ENCODE measurements around the gene ERVH48-1.
"Not testable (repeated sequence)": the region's sequence is repeated elsewhere in the genome, so short reads cannot be mapped to it uniquely, and the experiment has no call there.

The ERVH48-1 gene

DNA sequence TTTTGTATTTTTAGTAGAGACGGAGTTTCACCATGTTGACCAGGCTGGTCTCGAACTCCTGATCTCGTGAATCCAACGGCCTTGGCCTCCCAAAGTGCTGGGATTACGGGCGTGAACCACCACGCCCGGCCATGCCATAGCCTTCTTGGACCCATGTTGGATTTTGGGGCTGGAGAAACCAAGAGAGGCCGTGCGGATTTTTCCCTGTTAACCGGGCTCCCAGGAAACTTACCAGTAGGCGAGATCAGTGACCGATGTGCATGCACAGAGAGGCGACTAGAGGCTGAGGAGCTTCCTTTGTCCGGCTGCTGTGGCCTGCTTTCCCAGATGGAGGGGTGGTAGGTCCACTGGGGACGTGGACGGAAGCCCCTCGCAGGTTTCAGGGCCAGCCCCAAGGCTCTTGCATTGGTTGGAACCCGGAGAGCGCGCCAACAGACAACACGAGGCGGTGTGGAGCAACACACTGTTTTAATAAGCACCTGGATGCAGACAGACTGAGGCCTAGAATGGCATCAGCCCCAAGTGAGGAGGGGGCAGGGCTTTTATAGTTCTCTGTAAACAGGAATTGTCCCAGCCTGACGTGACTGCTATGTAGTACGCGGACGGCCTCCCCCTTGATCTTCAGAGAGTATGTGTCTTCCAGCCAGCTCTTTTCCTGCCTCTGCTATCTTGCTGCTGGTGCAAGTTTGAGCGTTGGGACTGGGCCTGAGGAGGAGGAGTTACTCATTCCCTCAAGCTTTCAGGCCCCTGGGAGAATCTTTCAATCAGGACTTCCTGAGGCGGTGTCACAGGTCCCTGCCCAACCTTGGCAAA, at the start of gene ERVH48-1:
Gene ERVH48-1, minus strand, starts transcription at position 517 of the 813 bp plus-strand sequence. CDS start 6,624 bp downstream, outside the sequence.
- DNase-seq (ENCODE audit: low spot score): no peak

DNA sequence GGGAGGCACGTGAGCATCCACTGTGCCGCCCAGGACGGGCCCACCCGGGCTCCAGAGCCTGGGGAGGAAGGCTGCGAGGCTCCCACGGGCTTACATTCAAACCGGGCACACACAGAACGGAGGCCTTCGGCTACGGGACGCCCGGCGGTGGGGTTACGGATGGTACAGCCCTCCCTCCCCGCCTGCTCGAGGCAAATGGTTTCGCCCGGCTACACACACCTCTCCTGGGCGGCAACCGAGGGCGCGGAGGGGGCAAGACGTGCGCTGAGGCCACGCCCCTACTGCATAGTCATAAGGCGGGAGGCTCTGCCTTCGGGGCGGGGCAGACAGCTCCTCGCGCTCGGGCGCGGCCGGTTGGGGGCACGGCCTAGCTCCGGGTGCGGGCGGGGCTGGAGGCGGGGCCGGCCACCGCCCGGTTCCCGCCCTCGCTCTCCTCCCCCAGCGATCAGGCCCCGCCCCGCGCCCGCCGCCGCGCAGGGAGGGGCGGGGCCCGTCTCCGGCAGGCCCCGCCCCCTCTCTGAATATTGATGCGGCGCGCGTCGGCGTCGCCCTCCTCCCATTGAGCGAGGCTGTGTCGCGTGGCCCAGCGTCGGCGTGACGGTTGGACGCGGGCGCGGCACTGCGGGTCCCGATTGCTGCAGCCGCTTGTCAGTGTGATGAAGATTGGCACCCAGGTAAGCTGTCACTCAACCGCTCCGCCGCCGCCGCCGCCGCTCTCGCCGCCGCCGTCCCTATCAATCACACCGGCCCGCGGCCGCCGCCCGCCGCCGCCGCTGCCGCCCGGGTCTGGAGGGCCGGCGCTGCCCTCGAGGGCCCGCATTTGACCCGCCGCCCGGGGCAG, 48.8 kb upstream of the ERVH48-1 start, which contains the start of gene PKNOX1:
Gene PKNOX1, plus strand, starts transcription at position 572 of the 841 bp plus-strand sequence. CDS start 29,820 bp downstream, outside the sequence.
- DNase-seq (ENCODE audit: low spot score): peak; percentile 99

- DNase-seq (ENCODE audit: low spot score): no peak
Measured at GRCh38 chr21:42973309-42973990, 48.0 kb upstream of the ERVH48-1 start.

DNA sequence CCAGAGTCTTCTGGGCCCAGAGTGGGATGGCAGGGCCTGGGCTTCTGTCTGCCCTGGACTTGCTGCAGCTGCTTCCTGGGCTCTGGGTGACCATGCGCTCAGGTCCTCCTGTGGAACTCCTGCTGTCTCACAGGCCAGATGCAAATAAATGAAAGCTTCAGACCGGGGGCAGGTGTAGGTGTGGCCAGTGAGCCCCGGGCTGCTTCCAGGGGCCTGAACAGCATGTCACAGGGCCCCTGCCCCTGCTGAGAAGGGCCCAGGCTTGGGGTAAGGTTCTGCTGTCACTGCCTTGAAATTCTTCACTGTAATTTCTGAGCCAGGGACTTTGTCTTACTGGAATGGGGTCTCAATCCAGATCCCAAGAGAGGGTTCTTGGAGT, 46.5 kb upstream of the ERVH48-1 start:
- DNase-seq (ENCODE audit: low spot score): peak; percentile 31

- no peak for DNase-seq (ENCODE audit: low spot score)
Measured at GRCh38 chr21:42970946-42971653, 45.7 kb upstream of the ERVH48-1 start.

GRCh38 chr21:42969193-42969600, 43.8 kb upstream of the ERVH48-1 start:
- no peak for DNase-seq (ENCODE audit: low spot score)

DNA sequence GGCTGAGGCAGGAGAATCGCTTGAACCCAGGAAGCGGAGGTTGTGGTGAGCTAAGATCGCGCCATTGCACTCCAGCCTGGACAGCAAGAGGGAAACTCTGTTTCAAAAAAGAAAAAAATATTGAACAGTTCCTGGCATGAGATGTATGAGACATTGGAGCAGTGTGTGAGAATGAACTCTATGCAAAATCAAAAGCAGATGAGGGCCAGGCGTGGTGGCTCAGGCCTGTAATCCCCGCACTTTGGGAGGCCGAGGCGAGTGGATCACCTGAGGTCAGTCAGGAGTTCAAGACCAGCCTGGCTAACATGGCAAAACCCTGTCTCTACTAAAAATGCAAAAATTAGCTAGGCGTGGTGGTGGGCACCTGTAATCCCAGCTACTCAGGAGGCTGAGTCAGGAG, 42.2 kb upstream of the ERVH48-1 start:
- not testable (repeated sequence) for DNase-seq (ENCODE audit: low spot score)

GRCh38 chr21:42965211-42965560, 39.8 kb upstream of the ERVH48-1 start:
- DNase-seq (ENCODE audit: low spot score): no peak

GRCh38 chr21:42964546-42965210, 39.2 kb upstream of the ERVH48-1 start:
- DNase-seq (ENCODE audit: low spot score): no peak

DNA sequence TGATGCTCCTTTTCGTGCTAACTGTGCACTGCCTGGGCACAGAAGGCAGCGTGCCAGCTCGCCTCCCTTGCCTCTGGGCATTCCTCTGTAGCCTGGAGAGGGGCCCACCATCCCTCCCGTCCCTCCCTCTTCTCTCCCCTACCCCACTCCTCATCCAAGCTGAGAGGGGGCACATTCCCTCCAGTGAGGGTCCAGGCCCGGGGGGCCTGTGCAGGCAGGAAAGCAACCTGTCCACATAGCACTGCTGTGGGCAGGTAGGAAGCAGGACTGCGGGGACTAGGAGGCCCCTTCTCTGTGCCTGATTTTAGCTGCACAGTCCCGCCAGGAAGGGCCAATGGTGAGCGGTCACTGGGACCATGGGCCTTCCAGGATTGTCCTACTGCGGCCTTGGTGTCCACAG, 38.7 kb upstream of the ERVH48-1 start:
- no peak for DNase-seq (ENCODE audit: low spot score)

- no peak for DNase-seq (ENCODE audit: low spot score)
Measured at GRCh38 chr21:42962380-42963007, 37.1 kb upstream of the ERVH48-1 start.

DNA sequence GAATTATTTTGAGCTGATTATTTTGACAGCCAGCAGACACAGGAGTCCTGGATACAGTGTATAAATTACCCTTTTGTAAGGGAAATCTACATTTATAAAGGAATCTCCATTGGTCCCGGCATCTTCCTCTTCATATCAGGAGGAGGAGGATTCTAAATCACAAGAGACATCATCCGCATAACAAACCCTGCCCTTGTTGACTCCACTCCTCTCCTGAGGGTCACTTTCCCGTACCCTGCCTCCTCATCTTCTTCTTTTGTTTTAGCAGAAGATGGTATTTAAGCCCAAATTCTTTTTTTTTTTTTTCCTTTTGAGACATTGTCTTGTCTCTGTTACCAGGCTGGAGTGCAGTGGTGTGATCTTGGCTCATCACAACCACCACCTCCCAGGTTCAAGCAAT, 34.3 kb upstream of the ERVH48-1 start:
- no peak for DNase-seq (ENCODE audit: low spot score)

DNA sequence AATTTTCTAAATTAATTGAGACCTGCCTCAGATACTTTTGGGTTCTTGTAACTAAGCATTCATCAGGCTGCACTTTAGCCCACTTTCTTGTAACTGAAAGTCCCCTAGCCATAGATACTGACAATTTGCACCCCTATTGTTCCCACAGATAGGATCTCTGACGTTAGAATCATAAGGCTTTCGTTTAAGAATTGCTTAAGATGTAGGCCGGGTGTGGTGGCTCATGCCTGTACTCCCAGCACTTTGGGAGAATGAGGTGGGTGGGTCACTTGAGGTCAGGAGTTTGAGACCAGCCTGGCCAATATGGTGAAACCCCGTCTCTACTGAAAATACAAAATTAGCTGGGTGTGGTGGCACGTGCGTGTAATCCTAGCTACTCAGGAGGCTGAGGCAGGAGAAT, 32.7 kb upstream of the ERVH48-1 start:
- not testable (repeated sequence) for DNase-seq (ENCODE audit: low spot score)

DNA sequence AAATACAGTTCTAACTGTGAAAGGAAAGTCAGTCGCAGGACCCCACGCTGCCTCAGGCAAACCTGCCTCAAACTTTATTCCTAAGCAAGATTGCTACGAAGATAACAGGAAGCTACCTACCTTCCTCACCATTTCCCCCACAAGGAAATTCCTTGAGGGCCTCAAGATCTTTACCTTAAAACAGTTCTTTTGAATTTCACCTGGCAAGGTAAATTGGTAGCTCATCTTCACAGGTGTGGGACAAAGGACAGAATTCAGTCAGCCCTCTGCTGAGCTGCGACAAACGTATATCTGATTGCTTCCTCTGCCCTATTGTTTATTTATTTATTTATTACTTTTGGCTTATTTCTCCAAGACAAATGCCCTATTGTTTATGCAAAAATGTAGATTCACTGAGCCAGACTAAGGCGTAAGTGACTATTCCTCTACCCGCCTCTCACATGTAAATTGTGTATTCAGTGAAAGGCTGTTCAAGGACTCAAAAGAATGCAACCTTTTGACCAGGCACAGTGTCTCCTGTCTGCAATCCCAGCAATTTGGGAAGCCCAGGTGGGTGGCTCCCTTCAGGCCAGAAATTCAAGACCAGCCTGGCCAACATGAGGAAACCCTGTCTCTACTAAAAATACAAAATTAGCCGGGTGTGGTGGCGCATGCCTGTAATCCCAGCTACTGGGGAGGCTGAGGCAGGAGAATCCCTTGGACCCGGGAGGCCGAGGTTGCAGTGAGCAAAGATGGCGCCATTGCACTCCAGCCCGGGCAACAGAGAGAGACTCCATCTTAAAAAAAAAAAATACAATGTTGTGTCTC, 31.6 kb upstream of the ERVH48-1 start:
- DNase-seq (ENCODE audit: low spot score): no peak

- not testable (repeated sequence) for DNase-seq (ENCODE audit: low spot score)
Measured at GRCh38 chr21:42951193-42951592, 25.8 kb upstream of the ERVH48-1 start.

- not testable (repeated sequence) for DNase-seq (ENCODE audit: low spot score)
Measured at GRCh38 chr21:42949094-42949755, 23.8 kb upstream of the ERVH48-1 start.

DNA sequence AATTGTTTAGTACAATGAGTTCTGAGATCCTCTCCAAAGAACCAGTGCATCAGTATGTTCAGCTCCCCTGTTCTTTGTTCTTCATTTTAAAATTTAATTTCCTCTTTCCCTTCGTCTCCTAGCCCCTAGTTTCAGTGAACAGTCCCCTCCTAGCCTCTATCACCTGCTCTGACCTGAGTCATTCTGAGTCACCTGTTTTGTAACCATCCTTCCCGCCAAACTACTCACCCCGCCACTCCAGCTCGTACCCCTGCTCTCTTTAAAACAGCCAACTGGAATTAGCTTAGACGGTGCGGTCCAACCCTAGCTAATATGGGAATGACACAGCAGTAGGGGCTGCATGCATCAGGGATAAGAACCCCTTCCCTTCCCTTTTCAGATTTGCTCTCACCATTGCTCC, 16.8 kb upstream of the ERVH48-1 start:
- DNase-seq (ENCODE audit: low spot score): peak; percentile 68

DNA sequence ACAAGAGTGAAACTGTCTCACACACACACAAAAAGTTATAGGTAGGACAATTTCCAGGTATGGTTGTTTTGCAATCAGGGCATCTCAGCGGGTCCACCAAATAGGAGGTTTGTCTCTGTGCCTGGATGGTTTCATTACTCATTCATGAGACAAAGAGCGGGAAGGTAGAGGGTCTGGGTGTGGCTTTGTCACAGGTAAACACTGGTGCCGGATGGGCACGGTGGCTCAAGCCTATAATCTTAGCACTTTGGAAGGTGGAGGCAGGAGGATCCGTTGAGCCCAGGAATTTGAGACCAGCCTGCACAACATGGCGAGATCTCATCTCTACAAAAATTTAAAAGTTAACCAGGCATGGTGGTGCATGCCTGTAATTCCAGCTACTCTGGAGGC, 16.3 kb upstream of the ERVH48-1 start:
- peak; percentile 37 for DNase-seq (ENCODE audit: low spot score)

Data from kidney tubule cell (primary cell).